ENCODE measurements around the gene CHL1.

DNA sequence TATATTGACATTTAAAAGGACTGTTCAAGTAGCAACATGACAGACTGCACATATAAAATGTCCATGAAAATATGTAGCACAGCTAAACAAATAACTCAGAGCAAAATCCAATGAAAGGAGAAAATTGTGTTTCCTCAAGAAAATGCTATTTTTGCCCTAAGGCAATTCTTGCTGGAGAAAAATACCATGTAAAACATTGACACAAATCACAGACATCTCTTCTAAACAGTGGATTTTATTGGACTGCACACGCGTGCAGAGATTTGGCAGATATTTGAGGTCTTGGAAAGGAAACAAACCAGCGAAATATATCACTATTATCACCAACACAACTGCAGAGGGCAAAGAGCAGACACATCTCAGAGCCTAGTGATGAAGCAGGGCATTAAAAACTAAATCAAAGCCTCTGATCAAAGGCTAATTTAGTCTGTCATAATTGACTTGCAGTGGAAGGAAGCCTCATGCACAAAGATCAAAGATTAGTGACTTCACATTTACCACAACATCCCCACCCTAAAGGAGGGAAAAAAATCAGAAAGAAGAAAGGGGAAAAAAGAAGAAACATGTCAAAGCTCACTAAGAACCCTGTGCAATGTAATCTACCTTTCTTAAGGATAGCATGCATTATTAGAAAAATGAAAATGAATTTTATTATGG is 52.4 kb downstream of the CHL1 start:
- TF ChIP-seq, protein P1, sequence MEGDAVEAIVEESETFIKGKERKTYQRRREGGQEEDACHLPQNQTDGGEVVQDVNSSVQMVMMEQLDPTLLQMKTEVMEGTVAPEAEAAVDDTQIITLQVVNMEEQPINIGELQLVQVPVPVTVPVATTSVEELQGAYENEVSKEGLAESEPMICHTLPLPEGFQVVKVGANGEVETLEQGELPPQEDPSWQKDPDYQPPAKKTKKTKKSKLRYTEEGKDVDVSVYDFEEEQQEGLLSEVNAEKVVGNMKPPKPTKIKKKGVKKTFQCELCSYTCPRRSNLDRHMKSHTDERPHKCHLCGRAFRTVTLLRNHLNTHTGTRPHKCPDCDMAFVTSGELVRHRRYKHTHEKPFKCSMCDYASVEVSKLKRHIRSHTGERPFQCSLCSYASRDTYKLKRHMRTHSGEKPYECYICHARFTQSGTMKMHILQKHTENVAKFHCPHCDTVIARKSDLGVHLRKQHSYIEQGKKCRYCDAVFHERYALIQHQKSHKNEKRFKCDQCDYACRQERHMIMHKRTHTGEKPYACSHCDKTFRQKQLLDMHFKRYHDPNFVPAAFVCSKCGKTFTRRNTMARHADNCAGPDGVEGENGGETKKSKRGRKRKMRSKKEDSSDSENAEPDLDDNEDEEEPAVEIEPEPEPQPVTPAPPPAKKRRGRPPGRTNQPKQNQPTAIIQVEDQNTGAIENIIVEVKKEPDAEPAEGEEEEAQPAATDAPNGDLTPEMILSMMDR (IDR thresholded peaks at IDR 0.05; ENCODE audit: low read length), result no peak
- no peak for TF ChIP-seq EZH2 (IDR thresholded peaks at IDR 0.05; ENCODE audit: borderline replicate concordance, low read length)
